ENCODE data around the gene PKDREJ. TPM values are rescaled to one million over a fixed set of nuclear protein-coding genes. Genes with fewer than 3 reads are reported as not detected.

PKDREJ gene
- total and polyA plus RNA-seq, 11 donors: 0.03 to 0.16 (median 0.08) TPM; not detected in 2

- H3K36me3 ChIP-seq: peaks cover 0 to 54% (median 24%) of the 10 kb centered on the region in 9 donors
- no peaks in the 10 kb centered on the region for H3K27me3 ChIP-seq
- WGBS, 4 donors: 78 to 89% (median 82%) methylated on average over 10 of the region's 10 CpGs
- no peak overlapping the region for H3K4me3 ChIP-seq
- peak overlapping the region in 8 of 12 donors; percentile 49 to 90 (median 69) for H3K27ac ChIP-seq
- ATAC-seq (no peak), DNase-seq (no peak)
- TF ChIP-seq CTCF (IDR thresholded peaks at IDR 0.05) (no peak), POLR2A (IDR thresholded peaks at IDR 0.05) (no peak)
- H3K4me1 ChIP-seq: peaks cover 5 to 81% (median 42%) of the 10 kb centered on the region in 12 donors
- intact Hi-C loops (cut with DNase I): loop anchor here in 4 of 10 donors (5.0 to 10.0 kb wide), 3 partner anchors 87 to 303 kb away; partner anchors contain the start of gene PPARA (in 2 of the 4)
- no peaks in the 10 kb centered on the region for H3K9me3 ChIP-seq
Measured at GRCh38 chr22:46242076-46242475, 21.1 kb downstream of the PKDREJ start.

- Histone ChIP-seq H3K27ac (peak overlapping the region in 11 of 12 donors; percentile 35 to 90 (median 68)), H3K4me3 (no peak overlapping the region), H3K36me3 (peaks cover 0 to 56% (median 29%) of the 10 kb centered on the region in 9 donors), H3K4me1 (peaks cover 5 to 79% (median 44%) of the 10 kb centered on the region in 12 donors), H3K9me3 (no peaks in the 10 kb centered on the region), H3K27me3 (no peaks in the 10 kb centered on the region)
- intact Hi-C loops (cut with DNase I): loop anchor here in 4 of 10 donors (5.0 to 10.0 kb wide), 3 partner anchors 87 to 303 kb away; partner anchors contain the start of gene PPARA (in 2 of the 4)
- WGBS, 4 donors: 39 to 47% (median 39%) methylated on average over 5 of the region's 5 CpGs
- no peak for TF ChIP-seq CTCF (IDR thresholded peaks at IDR 0.05)
- no peak for TF ChIP-seq POLR2A (IDR thresholded peaks at IDR 0.05)
- ATAC-seq (peak in 2 of 4 donors; percentile 31 to 40), DNase-seq (peak in 2 of 5 donors; percentile 37 to 63)
Measured at GRCh38 chr22:46241396-46242007, 21.6 kb downstream of the PKDREJ start.

DNA sequence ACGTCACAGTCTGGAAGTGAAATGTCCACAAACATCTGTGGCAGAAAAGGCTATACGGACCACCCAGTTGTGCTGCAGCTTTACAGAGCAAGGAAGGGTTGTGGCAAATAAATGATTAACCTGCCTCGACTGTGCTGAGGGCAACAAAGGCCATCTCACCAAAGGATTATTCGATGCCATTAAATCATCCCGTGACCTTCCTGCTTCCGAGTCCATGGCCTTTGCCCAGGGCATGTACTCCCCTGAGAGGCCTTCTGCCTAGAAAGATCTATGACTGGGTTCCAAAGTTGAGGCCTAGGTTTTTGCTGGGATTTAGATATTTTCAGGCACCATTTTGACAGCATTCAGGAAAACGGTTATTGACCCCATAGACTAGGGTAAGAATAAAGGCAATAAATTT, 22.2 kb downstream of the PKDREJ start:
- no peak for DNase-seq
- H3K27me3 ChIP-seq: no peaks in the 10 kb centered on the region
- no peak for ATAC-seq
- no peaks in the 10 kb centered on the region for H3K9me3 ChIP-seq
- H3K27ac ChIP-seq: peak overlapping the region; percentile 10 to 90 (median 66)
- TF ChIP-seq CTCF (IDR thresholded peaks at IDR 0.05): no peak
- intact Hi-C loops (cut with DNase I): loop anchor here in 4 of 10 donors (5.0 to 10.0 kb wide), 3 partner anchors 86 to 304 kb away; partner anchors contain the start of gene PPARA (in 2 of the 4)
- H3K4me1 ChIP-seq: peaks cover 5 to 73% (median 42%) of the 10 kb centered on the region in 12 donors
- H3K4me3 ChIP-seq: no peak overlapping the region
- peaks cover 0 to 60% (median 35%) of the 10 kb centered on the region in 9 donors for H3K36me3 ChIP-seq
- WGBS, 4 donors: 58 to 80% (median 69%) methylated on average over 7 of the region's 7 CpGs

DNA sequence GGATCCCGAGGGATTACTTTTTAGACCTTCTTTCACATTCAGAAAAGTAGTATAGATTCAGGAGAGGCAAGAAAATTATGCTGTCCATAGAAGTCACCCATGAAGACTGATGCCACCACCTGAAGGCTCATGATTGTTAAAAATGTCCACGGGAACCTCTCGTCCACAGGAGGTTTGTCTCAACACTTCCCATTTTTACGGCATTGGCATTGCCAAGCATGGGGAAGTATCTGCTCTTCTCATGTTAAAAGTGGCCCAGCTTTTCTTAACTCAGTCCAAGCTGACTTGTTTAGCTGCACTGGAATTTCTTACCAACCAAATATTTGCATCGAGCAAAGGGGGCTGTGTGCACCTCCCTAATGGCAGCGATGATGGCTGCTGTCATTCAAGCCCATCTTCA, 22.6 kb downstream of the PKDREJ start:
- ATAC-seq (no peak), DNase-seq (no peak)
- no peaks in the 10 kb centered on the region for H3K27me3 ChIP-seq
- peaks cover 4 to 69% (median 38%) of the 10 kb centered on the region in 12 donors for H3K4me1 ChIP-seq
- WGBS, 4 donors: 72 to 78% (median 77%) methylated on average over 6 of the region's 6 CpGs
- H3K36me3 ChIP-seq: peaks cover 0 to 64% (median 39%) of the 10 kb centered on the region in 9 donors
- TF ChIP-seq CTCF (IDR thresholded peaks at IDR 0.05) (no peak), POLR2A (IDR thresholded peaks at IDR 0.05) (no peak)
- peak overlapping the region in 11 of 12 donors; percentile 22 to 90 (median 68) for H3K27ac ChIP-seq
- no peaks in the 10 kb centered on the region for H3K9me3 ChIP-seq
- intact Hi-C loops (cut with DNase I): loop anchor here in 4 of 10 donors (5.0 to 10.0 kb wide), 3 partner anchors 86 to 304 kb away; partner anchors contain the start of gene PPARA (in 2 of the 4)
- no peak overlapping the region for H3K4me3 ChIP-seq
